Esophagus muscularis mucosa (tissue), 4 donors: ENCODE data around the gene C1QA.

Experiments used
- CTCF ChIP-seq, 3 experiments: fragments of 200-600 bp in 2 of 3; fragments of 450-650 bp in 1 of 3; sonication (generic) in 2 of 3; IDR thresholded peaks; one replicate each; pipeline ENCODE4 v1.5.1; 2017 to 2019; ENCODE audit warnings: antibody characterized with exemption in 3 of 3, mild to moderate bottlenecking in 2 of 3, moderate library complexity in 1 of 3
- EP300 ChIP-seq: sonication (generic); formaldehyde crosslinking; IDR thresholded peaks from one replicate; pipeline ENCODE4 v1.6.1; 2017; ENCODE audit warnings: antibody characterized with exemption
- POLR2AphosphoS5 ChIP-seq, 2 donors: sonication (generic); formaldehyde crosslinking; IDR thresholded peaks; one replicate each; pipeline ENCODE4 v1.6.1; 2017; ENCODE audit warnings: antibody characterized with exemption in 2 of 2

GRCh38 chr1:22592051-22592450 is 44.4 kb upstream of the C1QA start:
- TF ChIP-seq POLR2AphosphoS5 (IDR thresholded peaks at IDR 0.05) (no peak), CTCF (IDR thresholded peaks at IDR 0.05) (no peak), EP300 (no peak)
